GM12865 (cell line): ENCODE data around the gene SORT1.

Experiments
- DNase-seq: peaks from one replicate; pipeline ENCODE4 v3.0.0; 2010; ENCODE audit warnings: low read depth
- H3K4me3 ChIP-seq: 2 replicates; pipeline ENCODE4 v1.5.1; 2011; ENCODE audit warnings: mild to moderate bottlenecking, low read depth, low read length, control low read depth
- TF ChIP-seq, protein P1 (sequence below): IDR thresholded peaks from 2 replicates; pipeline ENCODE4 v1.5.1; 2011; ENCODE audit warnings: low read length, control low read depth, low read depth, inconsistent platforms; ENCODE audit not compliant: insufficient read depth; ENCODE audit errors: missing control alignments

Gene SORT1

DNA sequence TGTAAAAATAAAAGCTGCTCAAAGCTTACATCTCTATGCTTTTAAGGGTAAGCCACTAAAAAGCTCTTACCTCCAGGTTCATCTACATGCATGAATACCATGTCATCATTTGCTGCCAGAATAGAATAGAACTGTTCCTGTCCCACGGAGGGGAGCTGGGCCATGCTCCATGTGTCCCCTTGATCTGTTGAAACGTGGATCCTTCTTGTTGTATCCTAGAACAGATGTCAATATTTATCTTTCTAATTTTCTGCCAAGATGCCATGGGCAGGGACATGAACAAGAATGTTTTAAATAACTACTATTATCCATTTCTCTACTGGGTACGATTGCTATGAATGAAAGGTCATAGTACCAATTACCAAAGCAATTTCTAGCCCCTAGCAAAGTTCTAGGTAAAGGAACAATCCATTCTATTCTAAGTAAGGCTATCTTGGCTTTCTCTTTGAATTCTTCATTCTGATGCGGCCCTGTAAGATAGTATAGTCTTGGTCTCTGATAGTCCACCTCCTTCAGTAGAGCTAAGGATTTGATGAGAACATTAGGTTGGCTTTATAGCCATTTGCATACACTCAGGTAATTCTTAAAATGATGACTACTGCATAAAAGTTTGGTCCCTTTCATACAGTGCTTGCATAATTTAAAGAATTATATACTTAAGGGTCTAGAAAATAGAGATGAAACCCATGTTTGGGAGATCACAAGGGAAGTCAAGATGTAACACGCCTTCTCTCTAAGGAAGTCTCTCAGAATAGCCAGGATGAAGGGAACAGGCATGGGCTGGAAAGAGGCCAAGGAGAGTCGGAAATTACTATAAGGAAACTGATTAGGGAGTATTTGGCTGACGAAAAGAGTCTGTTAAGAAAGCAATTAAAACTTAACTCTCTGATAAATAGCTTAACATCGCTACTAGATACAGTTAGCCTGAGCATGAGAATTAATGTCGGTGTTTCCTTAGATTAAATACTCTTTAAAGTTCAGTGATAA lies 55.5 kb downstream of the SORT1 start:
- DNase-seq, result no peak
- TF ChIP-seq, protein P1, sequence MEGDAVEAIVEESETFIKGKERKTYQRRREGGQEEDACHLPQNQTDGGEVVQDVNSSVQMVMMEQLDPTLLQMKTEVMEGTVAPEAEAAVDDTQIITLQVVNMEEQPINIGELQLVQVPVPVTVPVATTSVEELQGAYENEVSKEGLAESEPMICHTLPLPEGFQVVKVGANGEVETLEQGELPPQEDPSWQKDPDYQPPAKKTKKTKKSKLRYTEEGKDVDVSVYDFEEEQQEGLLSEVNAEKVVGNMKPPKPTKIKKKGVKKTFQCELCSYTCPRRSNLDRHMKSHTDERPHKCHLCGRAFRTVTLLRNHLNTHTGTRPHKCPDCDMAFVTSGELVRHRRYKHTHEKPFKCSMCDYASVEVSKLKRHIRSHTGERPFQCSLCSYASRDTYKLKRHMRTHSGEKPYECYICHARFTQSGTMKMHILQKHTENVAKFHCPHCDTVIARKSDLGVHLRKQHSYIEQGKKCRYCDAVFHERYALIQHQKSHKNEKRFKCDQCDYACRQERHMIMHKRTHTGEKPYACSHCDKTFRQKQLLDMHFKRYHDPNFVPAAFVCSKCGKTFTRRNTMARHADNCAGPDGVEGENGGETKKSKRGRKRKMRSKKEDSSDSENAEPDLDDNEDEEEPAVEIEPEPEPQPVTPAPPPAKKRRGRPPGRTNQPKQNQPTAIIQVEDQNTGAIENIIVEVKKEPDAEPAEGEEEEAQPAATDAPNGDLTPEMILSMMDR, result no peak
- H3K4me3 ChIP-seq, result no peak overlapping the region

DNA sequence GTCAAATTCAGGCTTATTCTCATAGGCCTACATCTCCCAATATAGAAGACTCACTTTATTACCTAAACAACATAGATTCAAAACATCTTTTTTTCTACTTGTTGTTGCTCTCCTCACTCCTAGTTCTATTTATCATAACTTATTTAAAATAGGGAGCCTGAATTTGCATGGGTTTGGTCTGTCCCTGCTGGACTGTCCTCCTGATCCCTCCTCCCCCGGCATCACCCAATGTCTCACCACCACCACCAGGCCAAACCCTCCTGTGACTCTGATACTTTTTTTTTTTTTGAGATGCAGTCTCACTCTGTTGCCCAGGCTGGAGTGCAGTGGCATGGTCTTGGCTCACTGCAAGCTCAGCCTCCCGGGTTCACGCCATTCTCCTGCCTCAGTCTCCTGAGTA lies 59.1 kb downstream of the SORT1 start:
- TF ChIP-seq, protein P1, result no peak
- no peak overlapping the region for H3K4me3 ChIP-seq
- no peak for DNase-seq

DNA sequence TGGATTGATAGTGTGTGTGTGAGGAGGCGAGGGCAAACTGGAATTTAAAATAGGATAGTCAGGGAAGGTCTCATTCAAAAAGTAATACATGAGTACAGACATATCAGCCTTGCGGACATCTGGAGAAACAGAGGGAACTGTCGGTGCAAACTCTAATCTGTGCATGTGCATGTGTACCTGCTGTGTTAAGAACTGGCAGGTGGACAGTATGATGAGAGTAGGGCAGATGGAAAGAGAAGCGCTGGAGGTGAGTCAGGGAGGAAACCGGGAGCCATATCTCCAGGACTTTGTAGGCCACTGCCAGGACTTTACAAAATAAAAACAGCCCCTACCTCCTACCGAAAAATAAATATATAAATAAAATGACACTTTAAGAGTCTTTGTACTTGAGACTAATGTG lies 59.6 kb downstream of the SORT1 start:
- DNase-seq, result no peak
- H3K4me3 ChIP-seq, result no peak overlapping the region
- TF ChIP-seq, protein P1, result no peak

DNA sequence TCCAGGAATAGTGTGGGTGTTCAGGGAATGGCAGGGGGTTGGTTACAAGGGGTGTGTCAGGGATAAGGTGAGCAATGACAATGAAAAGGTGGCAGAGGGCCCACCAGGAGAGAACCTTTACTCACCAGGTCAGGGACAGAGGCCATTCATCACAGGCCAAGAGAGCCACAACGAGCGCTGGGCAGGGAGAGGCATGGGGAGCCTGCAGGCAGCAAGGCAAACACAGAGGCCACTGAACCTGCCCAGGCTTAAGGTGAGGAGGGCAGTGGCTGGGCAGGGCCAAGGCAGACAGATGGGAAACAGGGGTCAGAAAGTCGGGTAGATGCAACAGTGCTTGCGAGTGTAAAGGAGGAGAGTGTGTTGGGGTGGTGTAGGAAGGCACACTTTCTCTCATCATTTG lies 62.6 kb downstream of the SORT1 start:
- TF ChIP-seq, protein P1, result no peak
- no peak overlapping the region for H3K4me3 ChIP-seq
- no peak for DNase-seq

DNA sequence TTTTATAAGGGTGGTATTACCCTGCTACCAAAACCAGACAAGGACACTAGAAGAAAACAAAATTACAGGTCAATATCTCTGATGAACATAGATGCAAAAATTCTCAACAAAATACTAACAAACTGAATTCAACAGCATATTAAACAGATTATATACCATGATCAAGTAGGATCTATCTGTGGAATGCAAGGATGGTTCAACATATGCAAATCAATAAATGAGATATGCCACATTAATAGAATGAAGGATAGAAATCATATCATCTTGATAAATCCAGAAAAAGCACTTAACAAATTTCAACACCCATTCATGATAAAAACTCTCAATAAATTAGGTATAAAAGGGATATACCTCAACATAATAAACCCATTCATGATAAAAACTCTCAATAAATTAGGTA lies 66.6 kb downstream of the SORT1 start:
- no peak for DNase-seq
- no peak overlapping the region for H3K4me3 ChIP-seq
- TF ChIP-seq, protein P1, result no peak

DNA sequence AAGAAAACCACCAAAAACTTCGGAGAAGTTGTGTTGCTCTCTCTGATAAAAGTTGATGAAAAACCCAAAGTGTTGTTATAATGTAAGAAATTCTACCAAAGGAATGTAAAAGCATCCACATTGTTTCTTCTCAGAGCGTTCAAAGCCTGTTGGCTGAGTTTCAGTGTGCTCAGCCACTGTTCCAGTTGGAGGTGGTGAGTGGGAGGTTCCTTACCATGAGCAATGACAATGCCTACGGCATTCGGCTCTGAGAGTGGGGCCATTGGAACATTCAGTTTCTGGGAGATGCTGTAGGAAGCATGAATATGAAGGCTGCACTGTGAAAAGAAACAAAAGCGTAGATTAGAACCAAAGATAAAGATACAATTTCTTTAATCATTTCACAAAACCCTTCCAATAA lies 70.4 kb downstream of the SORT1 start:
- no peak for DNase-seq
- TF ChIP-seq, protein P1, result no peak
- no peak overlapping the region for H3K4me3 ChIP-seq
